Upper lobe of left lung (tissue), 6 donors: Measurements from ENCODE around the gene ACBD6. TPM values are rescaled to one million over a fixed set of nuclear protein-coding genes. Genes with fewer than 3 reads are reported as not detected.
"Not testable (repeated sequence)": the region's sequence is repeated elsewhere in the genome, so short reads cannot be mapped to it uniquely, and the experiment has no call there.

Experiments
- ATAC-seq, 2 donors: fragments of 200-7000 bp; cut with Tn5 transposase; one replicate each; pipeline ENCODE4 v1.9.1; 2022; ENCODE audit warnings: mild to moderate bottlenecking in 2 of 2, moderate library complexity in 2 of 2; ENCODE audit not compliant: low FRiP score in 2 of 2
- DNase-seq, 2 donors: peaks; one replicate each; pipeline ENCODE4 v3.0.0-alpha.2; 2019 to 2020
- H3K27ac ChIP-seq, 4 donors: fragments of 200-600 bp; sonication (generic); one replicate each; pipeline ENCODE4 v1.5.1; 2016 to 2019
- H3K27me3 ChIP-seq, 4 donors: fragments of 200-600 bp; sonication (generic); one replicate each; pipeline ENCODE4 v1.5.1; 2017 to 2019
- H3K36me3 ChIP-seq, 4 donors: fragments of 200-600 bp; sonication (generic); one replicate each; pipeline ENCODE4 v1.5.1; 2016 to 2019
- H3K4me1 ChIP-seq, 4 donors: fragments of 200-600 bp; sonication (generic); one replicate each; pipeline ENCODE4 v1.5.1; 2018 to 2019
- H3K4me3 ChIP-seq, 4 donors: fragments of 200-600 bp; sonication (generic); one replicate each; pipeline ENCODE4 v1.5.1; 2017 to 2019; ENCODE audit warnings: mild to moderate bottlenecking in 2 of 4, moderate library complexity in 1 of 4
- H3K9me3 ChIP-seq, 4 donors: fragments of 200-600 bp; sonication (generic); one replicate each; pipeline ENCODE4 v1.5.1; 2018 to 2019
- CTCF ChIP-seq, 6 experiments: fragments of 450-650 bp in 4 of 6; fragments of 200-600 bp in 2 of 6; sonication (generic) in 2 of 6; IDR thresholded peaks; one replicate each; pipeline ENCODE4 v1.5.1; 2016 to 2019; ENCODE audit warnings: antibody characterized with exemption in 6 of 6
- EP300 ChIP-seq, 4 donors: sonication (generic); formaldehyde crosslinking; IDR thresholded peaks; one replicate each; pipeline ENCODE4 v1.5.1; 2017; ENCODE audit warnings: antibody characterized with exemption in 4 of 4, control low read depth in 2 of 4
- POLR2A ChIP-seq, 4 donors: fragments of 450-650 bp; IDR thresholded peaks; one replicate each; pipeline ENCODE4 v1.5.1; 2016 to 2017; ENCODE audit warnings: antibody characterized with exemption in 4 of 4, mild to moderate bottlenecking in 2 of 4
- POLR2AphosphoS5 ChIP-seq, 2 donors: sonication (generic); formaldehyde crosslinking; IDR thresholded peaks; one replicate each; pipeline ENCODE4 v1.5.1; 2017; ENCODE audit warnings: antibody characterized with exemption in 2 of 2
- WGBS, 2 donors: methylation state at CpG; one replicate each; pipeline ENCODE4 v1.1.5; 2017 to 2018; 5-methylcytosine and 5-hydroxymethylcytosine counted together
- total RNA-seq, 6 donors: library from RNA; depleted of rRNA in 4 of 6; stranded (reverse); fragments of >200 nt in 4 of 6; gene quantifications; one replicate each; pipeline versions ENCODE4 v1.1.0 to v1.2.1, GENCODE V29; 2016 to 2021
- donor health status: DM: no; HTN: no; CAD: no; lungs with moderate emphysema.
- donor health status: DM: no; HTN: yes; CAD: no; lungs with severe emphysema.

Gene ACBD6
- total RNA-seq, 6 donors from 2014 or later, result 24.9 to 72.3 (median 51.5) TPM

DNA sequence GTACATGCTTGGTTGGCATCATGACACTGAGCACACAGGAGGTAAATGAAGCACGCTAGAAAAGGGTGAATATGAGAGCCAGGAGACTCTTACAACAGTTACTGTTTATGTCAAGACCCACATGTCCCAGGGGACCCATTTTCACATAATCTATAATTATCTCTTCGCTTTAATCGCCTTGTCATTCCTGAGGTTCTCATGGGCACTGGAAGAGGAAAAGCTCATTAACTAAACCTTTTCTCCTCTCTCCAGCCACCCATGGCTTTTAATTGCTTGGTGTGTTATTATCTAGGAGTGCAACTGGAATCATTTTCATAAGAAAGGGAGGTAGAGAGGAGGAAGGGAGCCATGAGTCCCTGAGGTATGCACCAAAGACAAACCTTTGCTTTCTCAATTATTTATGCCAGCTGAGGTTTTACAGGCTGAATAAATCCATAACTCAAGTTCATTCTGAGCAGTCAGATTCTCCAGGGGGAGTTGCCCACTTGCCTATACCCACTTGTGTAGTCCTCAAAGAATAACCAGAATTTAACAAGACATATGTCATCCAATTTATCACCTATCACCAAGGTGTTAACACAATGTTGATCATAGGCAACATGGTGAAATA lies 77.4 kb downstream of the ACBD6 start:
- WGBS, 2 donors, result 85 to 89% methylated on average over 3 of the region's 3 CpGs
- no peak for TF ChIP-seq POLR2AphosphoS5 (IDR thresholded peaks at IDR 0.05)
- DNase-seq, result no peak
- H3K4me3 ChIP-seq, result no peak overlapping the region
- H3K4me1 ChIP-seq, result no peaks in the 10 kb centered on the region
- no peak overlapping the region for H3K27ac ChIP-seq
- H3K36me3 ChIP-seq, result no peaks in the 10 kb centered on the region
- H3K9me3 ChIP-seq, result no peaks in the 10 kb centered on the region
- no peak for ATAC-seq
- H3K27me3 ChIP-seq, result no peaks in the 10 kb centered on the region

GRCh38 chr1:180421614-180422013 lies 80.8 kb downstream of the ACBD6 start:
- H3K9me3 ChIP-seq, result no peaks in the 10 kb centered on the region
- no peaks in the 10 kb centered on the region for H3K4me1 ChIP-seq
- WGBS, 2 donors, result 94 to 100% methylated on average over 1 of the region's 1 CpG
- ATAC-seq (no peak), DNase-seq (no peak)
- no peaks in the 10 kb centered on the region for H3K27me3 ChIP-seq
- no peak overlapping the region for H3K27ac ChIP-seq
- TF ChIP-seq CTCF (IDR thresholded peaks at IDR 0.05), result no peak
- TF ChIP-seq POLR2A (IDR thresholded peaks at IDR 0.05), result no peak
- no peak for TF ChIP-seq POLR2AphosphoS5 (IDR thresholded peaks at IDR 0.05)
- TF ChIP-seq EP300 (IDR thresholded peaks at IDR 0.05), result no peak
- no peak overlapping the region for H3K4me3 ChIP-seq
- H3K36me3 ChIP-seq, result no peaks in the 10 kb centered on the region

GRCh38 chr1:180421145-180421544 lies 81.2 kb downstream of the ACBD6 start:
- not testable (repeated sequence) for H3K27me3 ChIP-seq, DNase-seq, H3K27ac ChIP-seq, H3K4me1 ChIP-seq, H3K9me3 ChIP-seq, ATAC-seq, H3K36me3 ChIP-seq, H3K4me3 ChIP-seq
- 100% methylated on average over 1 of the region's 1 CpG for WGBS, 2 donors

DNA sequence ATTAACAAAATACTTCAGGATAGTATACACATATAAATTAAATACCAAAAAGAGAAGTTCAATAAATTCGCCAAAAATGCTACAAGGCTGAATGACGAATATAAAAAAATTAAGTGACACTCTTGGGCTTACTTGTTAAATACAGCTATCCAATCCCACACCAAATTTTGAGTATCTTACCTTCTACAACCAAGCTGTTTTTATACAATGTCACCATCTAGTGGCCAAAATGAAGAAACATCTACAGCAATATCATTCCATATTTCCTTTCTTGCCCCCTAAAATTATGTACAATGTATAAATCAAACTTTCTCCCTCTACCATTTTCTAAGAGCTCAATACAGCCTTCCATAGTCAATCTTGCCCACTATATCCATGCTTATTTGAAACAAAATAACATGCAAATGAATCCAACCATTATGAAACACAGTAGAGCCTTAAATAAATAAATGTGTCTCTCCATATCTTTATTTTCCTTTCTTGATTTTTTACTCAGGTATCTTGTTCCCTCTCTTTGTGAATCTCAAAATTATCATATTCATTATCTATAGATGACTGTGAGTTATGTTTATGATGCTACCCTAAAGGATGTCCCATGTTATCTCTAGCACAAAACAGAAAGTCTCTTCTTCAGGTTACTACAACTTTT lies 86.3 kb downstream of the ACBD6 start:
- no peaks in the 10 kb centered on the region for H3K27me3 ChIP-seq
- DNase-seq, result no peak
- peaks cover 0 to 5% (median 2%) of the 10 kb centered on the region in 4 donors for H3K36me3 ChIP-seq
- no peaks in the 10 kb centered on the region for H3K9me3 ChIP-seq
- peak; percentile 27 to 58 (median 51) for TF ChIP-seq CTCF (IDR thresholded peaks at IDR 0.05)
- TF ChIP-seq POLR2A (IDR thresholded peaks at IDR 0.05), result no peak
- no peaks in the 10 kb centered on the region for H3K4me1 ChIP-seq
- WGBS, 2 donors, result 73 to 79% methylated on average over 2 of the region's 2 CpGs
- H3K4me3 ChIP-seq, result no peak overlapping the region
- H3K27ac ChIP-seq, result no peak overlapping the region
- peak in 1 of 2 donors; percentile 60 for ATAC-seq

DNA sequence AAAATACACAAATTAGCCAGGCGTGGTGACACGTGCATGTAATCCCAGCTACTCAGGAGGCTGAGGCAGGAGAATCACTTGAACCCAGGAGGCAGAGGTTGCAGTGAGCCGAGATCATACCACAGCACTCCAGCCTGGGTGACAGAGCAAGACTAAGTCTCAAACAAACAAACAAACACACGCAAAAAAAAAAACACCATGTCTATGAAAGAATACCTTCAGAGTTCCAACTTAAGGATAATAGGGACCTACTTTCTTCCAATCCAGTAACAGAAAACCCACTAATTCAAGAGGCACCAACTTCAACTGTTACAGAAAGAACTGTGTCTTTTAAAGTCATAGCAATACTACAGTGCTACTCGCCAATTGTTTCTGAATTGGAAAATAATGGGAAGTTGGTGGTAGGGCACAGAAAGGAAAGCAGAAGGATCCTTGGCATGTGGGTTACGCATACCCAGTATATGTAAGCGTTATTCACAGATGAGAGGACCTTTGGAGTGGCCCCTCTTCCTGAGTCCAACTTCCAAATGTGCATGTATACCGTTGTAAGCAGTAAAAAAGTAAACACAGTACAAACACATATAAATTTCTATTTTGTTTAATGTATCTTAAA lies 87.0 kb downstream of the ACBD6 start:
- peak in 1 of 2 donors; percentile 45 for ATAC-seq
- WGBS, 2 donors, result 90 to 92% methylated on average over 8 of the region's 8 CpGs
- peaks cover 0 to 5% (median 2%) of the 10 kb centered on the region in 4 donors for H3K36me3 ChIP-seq

More for the DNA sequence above, 87.0 kb downstream of the ACBD6 start:
- Histone ChIP-seq H3K27me3 (no peaks in the 10 kb centered on the region), H3K9me3 (no peaks in the 10 kb centered on the region), H3K4me1 (no peaks in the 10 kb centered on the region), H3K27ac (no peak overlapping the region), H3K4me3 (no peak overlapping the region)
- TF ChIP-seq CTCF (IDR thresholded peaks at IDR 0.05), result no peak
- no peak for DNase-seq
